GM18498 (cell line): ENCODE data around the gene CDC42BPG.
"Not testable (repeated sequence)": the region's sequence is repeated elsewhere in the genome, so short reads cannot be mapped to it uniquely, and the experiment has no call there.

Experiments used
- ATAC-seq: cut with Tn5 transposase; IDR thresholded peaks from one replicate; pipeline ENCODE4 v1.9.1; 2021; ENCODE audit warnings: mild to moderate bottlenecking, moderate library complexity; ENCODE audit not compliant: unreplicated experiment

Gene CDC42BPG

DNA sequence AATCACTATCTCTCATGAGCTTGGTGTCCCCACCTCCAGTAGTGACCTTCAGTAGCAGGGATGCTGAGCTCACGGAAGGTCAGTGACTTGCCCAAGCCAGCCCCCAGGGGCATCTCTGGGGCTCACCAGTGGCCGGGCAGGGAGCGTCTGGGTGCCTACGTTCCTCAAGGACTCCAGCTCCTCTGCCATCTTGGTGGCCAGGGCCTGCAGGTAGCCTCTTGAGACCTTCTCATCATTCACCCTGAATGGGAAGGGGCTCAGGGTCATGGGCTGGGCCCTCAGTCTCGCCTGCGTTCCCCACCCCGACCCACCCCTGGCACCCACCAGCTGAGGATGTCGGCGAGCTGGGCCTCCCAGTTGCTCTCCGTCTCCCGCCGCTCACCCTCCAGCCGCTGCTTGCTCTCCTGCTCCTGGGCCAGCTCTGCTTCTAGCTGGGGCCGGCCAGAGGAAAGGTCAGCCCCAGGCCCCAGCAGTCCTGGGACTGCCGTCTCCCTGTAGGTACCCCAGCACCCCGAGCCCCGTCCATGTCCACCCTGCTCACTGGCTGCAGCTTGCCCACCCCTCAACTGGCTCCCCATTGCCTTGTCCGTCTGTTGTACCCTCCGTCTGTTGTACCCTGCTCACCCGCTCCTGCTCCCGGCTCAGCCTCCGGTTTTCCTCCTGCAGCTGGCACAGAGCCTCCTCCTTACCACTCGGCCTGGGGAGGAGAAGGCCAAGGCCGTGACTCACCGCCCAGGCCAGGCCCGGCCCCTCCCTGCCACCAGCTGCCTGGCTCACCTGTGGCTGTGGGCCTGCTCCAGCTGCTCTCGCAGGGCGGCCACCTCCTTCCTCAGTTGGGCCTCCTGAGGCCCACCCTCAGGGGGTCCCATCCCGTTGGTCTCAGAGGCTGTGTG lies 9.5 kb downstream of the CDC42BPG start:
- ATAC-seq = no peak

DNA sequence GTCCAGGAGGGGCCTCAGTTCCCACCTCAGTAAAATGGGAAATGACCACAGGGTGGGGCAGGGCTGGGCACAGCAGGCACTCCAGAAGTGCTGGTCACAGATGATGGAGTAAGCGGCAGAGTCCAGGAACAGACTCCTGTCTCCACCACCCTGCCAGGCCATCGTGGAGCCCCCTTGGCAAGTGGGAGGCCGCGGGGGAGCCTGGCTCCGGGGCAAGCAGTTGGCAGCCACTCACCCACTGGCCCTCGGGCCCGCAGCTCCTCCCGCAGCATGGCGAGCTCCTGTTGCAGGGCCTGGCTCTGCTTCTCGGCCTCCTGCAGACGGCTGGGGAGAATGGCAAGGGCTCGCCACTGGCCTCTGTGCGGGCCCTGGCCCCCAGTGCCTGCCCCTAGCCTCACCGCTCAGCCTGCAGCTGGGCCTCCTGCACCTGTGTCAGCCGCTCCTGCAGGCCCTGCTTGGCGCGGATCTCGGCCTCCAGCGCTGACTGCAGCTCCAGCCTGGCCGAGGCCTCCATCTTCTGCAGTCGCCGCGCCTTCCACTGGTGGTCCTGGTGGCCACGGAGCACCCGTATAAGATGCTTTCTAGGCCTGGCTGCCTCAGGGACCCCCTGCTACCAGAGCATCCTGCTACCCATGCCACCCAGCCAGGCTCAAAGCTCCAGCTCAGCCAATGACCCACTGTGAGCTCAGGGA lies 10.3 kb downstream of the CDC42BPG start:
- ATAC-seq = no peak

DNA sequence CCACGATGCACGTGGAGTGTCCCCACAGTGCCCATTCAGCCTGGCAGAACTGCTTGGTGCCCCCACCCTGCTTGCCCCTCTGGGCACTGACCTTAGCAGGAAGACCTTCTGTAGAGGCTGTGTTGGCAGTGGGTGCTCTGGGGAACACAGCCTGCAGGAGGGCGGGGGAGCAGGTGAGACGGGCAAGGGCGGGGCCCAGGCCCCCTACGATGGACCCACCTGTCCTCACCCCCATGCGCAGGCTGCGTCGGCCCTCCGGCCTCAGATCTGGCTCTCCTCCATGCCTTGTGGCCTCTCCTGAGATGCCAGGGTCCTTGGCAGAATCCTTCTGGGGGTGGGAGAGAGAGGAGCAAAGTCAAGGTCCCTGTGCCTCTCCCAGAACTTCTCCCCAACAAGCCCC lies 10.9 kb downstream of the CDC42BPG start:
- no peak for ATAC-seq

DNA sequence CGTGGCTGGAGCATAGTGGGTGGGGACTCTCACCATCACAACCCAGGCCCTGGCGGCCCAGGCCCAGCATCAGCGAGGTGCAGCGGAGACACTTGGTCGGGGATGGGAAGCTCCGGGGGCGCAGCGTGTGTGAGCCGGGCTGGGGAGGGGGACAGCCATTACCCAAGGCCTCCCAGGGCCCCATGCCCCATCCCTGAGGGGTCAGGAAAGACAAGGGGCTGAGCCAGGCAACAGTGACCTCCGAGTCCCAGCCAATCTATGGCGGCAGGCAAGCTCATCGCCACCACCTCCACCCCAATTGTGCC lies 11.3 kb downstream of the CDC42BPG start:
- ATAC-seq = no peak

DNA sequence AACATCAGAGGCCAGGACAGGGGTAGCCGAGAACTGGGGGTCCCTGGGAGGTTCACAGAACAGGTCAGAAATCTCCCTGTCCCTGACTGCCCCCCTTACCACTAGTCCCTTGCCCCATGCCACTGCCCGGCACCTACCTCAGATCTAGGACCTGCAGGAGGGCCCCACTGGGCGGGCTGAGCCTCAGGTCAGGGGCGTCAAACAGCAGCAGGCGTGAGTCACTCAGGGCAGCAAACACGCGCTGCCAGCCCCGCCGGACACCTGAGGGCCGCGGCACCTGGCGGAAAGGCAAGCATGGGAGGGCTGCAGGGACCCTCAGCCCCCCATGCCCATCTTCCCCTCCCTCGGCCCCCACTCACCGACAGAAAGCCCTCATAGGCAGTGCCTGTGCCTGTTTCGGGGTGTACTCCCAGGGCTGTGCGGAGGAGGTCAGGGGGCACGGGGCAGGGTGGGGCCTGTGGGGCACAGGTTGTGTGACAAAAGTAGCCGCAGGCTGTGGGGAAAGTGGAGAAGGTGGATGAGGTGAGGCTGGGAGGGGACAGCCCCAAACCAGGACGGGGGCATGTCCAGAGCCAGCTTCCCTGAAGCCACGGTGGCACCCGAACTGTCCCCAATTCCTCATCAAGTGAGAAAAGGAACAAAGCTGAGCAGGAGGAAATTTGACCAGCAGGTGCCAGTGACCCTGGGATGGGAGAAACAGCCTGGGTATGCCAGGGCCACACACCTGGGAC lies 11.8 kb downstream of the CDC42BPG start:
- no peak for ATAC-seq

DNA sequence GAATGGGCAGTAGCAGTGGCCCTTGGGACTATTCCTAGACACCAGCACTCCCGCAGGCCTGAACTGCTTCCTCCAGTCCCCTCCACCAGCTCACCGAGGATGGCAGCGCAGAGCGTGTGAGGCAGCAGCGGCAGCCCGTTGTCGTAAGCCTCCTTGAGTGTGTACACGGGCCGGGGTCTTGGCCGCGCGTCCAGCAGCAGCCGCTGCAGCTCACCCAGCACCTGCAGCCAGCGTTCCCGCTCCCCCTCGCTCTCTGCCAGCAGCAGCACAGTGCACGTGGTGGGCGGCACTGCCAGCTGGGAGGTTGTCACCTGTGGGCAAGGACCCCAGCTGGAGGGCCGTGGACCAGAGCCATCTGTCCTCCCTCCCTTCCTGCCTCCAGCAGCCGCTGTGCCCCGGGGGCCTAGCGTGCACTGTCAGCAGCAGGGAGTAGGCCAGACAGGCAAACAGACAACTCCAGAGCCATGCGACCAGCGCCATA lies 13.0 kb downstream of the CDC42BPG start:
- ATAC-seq = no peak

DNA sequence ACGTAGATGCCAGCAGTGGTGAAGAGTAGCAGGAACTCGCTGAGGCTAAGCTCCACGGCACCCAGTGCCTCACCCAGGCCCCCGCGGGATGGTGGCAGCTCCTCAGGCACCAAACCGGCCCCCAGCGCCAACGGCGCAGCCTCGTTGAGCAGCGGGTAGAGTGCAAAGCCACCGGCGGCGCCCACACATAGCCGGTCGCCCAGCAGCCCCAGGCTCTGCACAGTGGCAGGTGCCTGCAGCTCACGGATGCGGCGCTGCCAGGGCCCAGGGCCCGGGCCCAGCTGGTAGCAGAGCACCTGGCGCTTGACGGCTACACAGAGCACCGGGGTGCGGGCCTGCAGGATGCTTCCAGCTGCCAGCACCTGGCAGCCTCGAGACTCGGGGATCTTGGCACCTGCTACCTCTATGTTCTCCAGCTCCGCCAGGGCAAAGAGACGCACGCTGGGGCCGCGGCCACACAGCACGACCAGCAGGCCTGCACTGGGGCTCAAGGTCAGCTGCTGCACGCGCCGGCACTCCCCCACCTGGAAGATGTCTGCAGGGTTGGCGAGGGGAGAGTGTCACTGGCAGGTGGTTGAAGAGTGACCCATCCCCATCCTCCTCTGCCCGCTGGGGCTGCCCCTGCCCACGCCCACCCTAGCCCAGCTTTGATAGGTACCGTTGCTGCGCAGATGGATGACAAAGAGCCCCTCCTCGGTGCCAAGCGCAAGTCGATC lies 14.8 kb downstream of the CDC42BPG start:
- no peak for ATAC-seq

DNA sequence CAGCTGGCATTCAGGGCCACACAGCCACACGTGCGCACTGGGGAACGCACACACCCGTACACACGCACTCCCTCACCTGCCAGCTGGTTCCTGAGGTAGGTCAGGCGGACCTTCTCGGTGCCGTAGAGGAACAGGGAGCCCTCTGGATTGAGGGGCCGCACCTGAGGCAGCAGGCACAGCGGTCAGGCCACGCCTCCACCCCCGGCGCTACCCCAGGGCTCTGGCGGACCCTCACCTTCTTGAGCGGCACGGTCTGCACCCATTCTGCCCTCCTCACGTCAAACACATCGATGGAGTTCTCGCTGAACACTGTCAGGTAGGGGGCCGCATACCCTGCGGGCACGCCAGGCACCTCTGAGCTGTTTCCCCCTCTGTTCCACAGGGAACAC lies 17.0 kb downstream of the CDC42BPG start:
- no peak for ATAC-seq

DNA sequence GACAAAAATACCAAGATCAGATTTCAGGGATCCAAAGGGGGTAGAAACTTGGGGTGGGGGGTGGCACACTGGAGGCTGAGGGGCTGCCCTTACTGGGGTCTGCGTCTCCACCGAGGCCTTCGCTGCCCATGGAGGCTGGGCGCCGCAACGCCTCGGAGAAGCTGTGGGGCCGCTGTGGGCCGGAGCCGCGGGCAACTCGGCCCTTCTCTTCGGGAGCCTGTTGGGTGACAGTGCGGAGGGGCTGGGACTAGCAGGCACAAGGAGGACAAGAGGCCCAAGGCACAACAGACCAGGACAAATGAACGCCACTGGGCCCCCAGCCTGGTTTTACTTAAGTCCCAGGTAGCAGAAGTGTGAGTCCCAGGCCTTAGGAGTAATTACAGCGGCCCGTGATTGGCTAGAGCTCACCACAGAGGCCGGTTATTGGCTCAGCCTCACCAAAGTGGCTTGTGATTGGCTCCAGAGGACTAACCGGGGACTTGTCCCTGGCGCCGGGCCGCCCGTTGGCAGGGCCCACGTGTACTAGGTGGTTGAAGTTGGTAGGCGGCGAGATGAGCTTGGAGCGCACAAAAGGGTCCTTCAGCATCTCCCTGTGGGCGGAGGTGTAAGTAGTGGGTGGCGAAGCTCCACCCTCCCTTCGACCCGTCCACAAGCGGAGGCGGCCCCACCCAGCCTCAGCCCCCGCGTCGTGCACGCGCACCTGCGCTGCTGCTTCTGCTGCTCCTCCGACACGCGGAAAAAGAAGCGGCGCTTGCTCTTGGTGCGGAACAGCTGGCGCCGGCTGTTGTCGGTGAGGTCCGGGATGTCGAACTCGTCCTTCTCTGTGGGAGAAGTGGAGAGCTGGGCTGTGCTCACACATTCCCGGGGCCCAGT lies 17.6 kb downstream of the CDC42BPG start:
- ATAC-seq = no peak

DNA sequence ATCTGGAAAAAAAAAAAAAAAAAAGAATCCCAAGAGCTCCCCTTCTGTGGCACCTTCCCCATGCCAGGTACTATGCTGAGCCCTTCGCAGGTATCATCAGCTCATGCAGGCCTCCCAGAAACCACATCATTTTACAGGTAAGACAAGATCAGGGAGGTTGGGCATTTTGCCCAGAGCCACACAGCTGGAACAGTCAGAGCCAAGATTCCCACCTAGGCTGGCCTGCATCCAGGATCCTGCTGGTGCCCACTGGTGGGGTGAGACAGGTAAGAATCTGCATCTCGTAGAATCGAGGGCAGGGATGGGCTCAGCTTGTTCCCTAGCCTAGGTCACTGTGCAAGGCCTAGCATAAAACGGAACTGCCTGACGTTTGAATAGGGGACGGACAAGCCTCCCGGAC lies 18.4 kb downstream of the CDC42BPG start:
- ATAC-seq = no peak

DNA sequence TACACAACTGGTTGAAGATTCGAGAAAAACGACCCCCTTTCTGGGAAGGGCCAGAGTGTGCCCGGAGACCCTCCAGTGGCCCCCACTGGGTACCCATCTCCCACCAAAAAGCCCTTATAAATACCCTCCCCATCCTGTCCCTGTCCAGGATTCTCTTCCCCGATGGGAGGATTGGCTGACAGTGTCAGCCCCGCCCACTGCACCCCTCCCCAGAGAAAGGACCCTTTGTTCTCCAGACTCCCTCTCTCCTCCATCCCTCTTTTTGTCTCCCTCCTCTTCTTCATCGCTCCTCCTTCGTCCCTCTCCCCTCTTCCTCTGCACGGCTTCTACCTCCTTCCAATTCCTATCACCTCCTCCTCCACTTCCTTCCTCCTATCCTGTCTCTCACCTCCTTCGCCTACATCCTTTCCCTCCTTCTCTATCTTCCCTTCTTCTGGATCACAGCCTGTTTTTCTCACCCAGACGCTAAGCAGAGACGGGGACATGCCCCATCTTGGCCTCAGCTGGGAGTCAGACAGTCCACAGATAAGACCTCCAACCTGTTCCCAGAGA lies 20.8 kb downstream of the CDC42BPG start:
- ATAC-seq = no peak

DNA sequence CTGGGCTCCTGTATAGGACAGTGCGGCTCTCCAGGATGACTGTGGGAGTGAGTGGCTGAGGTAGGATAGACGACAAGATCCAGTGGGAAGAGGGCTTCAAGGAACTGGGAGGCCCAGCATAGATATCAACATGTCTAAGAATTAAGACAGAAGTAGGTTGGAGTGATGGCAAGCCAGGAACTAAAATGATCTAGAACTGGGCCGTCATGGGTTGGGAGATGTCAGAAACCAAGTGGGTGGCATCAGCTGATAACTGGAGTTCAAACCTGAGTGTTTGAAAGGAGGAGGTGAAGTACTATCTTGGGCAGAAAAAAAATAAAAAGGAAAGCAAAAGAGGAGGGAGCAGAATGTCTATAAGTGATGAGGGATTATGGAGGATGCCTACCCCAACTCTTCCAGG lies 27.0 kb downstream of the CDC42BPG start:
- ATAC-seq = no peak

DNA sequence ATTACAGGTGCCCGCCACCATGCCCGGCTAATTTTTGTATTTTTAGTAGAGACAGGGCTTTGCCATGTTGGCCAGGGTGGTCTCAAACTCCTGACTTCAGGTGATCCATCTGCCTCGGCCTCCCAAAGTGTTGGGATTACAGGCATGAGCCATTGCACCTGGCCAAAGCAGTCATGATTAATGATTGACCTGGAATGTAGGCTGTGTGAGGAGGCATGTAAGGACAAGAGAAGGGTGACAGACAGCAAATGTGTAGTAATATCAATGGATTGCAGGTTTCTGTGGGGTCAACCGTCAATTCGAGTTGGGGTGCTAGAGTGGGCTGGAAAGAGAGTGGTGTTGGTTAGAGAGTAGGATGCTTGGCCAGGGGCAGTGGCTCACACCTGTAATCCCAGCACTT lies 29.0 kb downstream of the CDC42BPG start:
- not testable (repeated sequence) for ATAC-seq

DNA sequence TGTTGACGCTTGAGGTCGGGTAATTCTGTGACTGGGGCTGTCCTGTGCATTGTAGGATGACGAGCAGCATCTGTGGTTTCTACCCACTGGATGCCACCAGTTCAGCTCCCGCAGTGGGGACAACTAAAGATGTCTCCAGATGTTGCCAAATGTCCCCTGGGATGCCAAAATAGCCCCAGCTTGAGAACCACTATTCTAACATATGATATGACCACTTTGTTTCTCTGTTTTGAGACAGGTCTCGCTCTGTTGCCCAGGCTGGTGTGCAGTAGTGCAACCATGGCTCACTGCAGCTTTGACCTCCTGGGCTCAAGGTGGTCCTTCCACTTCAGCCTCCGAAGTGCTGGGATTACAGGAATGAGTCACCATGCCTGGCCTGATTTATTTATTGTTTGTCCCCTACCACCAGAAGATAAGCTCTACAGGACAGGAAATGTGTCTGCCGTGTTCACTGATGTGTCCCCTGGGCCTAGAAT lies 29.7 kb downstream of the CDC42BPG start:
- ATAC-seq = peak; percentile 50

DNA sequence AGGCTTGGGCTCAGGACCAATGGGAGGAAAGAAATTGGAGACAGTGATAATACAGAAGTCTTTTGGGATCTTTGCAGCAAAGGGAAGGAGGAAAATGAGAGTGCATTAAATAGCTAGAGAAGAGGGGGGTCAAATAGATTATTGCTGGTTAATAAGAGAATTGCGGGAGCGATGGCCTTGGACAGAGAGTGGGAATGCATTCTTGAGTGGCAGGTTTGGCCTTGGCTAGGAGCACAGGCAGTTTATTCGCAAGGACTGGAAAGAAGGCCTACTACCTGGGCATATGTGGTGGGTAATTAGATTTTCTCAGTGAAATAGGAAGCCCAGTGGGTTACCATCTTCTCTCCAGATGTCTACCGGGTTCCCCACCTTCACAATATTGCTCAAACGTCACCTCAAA lies 30.6 kb downstream of the CDC42BPG start:
- ATAC-seq = no peak

DNA sequence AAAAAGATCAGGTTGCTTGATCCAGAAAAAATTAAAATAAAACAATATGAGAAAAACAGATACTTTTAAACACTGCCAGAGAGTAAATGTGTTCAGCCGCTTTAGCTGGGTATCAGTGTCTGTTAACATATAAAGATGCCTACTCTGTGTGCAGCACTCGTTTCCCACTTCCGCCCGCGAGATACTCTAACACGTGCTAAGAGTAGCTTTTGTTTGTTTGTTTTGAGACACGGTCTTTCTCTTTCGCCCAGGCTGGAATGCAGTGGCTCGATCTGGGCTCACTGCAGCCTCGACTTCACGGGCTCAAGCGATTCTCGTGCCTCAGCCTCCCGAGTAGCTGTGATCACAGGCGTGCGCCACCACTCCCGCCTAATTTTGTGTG lies 33.6 kb downstream of the CDC42BPG start:
- no peak for ATAC-seq

DNA sequence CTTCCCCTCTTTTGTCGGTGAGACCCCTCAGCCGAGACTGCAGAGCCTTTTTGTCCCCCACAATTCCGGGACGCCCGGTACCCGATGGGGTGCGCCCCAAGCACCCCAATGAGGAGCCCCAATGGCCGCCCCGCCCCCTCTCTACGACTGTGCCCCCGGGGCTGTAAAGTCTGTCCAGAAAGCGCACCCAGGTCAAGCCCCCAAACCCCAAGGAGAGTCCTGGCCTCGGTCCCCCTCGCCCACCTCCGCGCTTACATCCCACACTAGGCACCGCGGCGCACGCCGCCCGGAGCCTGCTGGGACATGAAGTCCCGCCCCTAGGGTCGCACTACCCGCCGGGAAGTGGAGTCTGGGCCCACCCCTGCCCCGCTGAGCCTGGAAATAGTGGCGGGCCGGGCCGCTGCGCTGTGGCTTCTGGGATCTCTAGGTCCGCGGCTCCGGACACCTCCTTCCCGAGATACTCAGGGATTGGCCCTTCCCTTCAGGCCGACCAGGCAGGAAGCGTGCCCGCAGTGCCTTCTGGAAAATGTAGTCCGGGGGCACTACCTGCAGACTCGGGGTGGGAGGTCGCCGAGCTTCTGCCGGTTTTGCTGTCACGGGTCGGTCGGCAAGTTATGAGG lies 34.1 kb downstream of the CDC42BPG start, which contains the start of gene MEN1:
MEN1 (minus strand) TSS at position 281 of the 620 bp plus-strand sequence. CDS start 442 bp downstream, outside the sequence.
- peak; percentile 72 for ATAC-seq

DNA sequence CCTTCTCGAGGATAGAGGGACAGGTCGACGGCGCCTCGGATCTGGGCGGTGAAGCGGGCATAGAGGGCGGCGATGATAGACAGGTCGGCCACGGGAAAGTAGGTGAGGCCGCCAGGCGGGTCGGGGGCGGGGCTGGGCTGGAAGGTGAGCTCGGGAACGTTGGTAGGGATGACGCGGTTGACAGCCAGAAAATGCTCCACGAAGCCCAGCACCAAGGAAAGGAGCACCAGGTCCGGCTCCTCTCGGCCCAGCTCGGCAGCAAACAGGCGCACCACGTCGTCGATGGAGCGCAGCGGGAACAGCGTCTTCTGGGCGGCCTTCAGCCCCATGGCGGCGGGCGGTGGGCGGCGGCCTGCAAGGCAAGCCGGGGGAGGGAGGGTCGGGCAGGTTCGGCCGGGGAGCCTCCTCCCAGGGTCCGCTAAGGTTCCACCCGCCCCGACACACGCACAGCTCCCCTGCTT lies 34.6 kb downstream of the CDC42BPG start:
- ATAC-seq = no peak

DNA sequence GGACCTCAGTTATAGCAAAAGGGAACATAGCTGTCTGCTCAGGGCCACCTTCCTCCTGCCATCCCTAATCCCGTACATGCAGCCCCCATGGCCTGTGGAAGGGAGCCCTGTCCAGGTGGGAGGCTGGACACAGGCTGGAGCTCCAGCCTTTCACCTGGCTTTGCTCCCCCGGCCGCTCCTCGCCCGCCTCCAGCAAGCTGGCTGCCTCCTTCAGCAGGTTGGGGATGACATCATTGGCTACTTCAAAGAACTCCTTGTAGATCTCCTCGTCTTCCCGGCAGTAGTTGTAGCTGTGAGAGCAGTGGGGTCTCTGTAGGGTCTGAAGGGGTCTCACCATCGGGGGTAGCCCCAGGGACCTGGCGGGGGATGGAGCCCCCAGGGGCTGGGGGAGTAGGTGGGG lies 39.0 kb downstream of the CDC42BPG start:
- no peak for ATAC-seq
